Skeletal muscle cell (primary cell): ENCODE measurements around the gene PSMD8.
"Not testable (repeated sequence)": the region's sequence is repeated elsewhere in the genome, so short reads cannot be mapped to it uniquely, and the experiment has no call there.

Experiments
- DNase-seq: peaks from one replicate; pipeline ENCODE4 v3.0.0-alpha.2; 2010; ENCODE audit warnings: low read depth
- H3K4me3 ChIP-seq: 2 replicates; pipeline ENCODE4 v1.5.1; 2011; ENCODE audit warnings: low read depth, mild to moderate bottlenecking, control low read depth, low read length, moderate library complexity

PSMD8 gene

GRCh38 chr19:38360839-38361631, 13.3 kb upstream of the PSMD8 start:
- no peak for DNase-seq
- peak overlapping the region; percentile 62 for H3K4me3 ChIP-seq

DNA sequence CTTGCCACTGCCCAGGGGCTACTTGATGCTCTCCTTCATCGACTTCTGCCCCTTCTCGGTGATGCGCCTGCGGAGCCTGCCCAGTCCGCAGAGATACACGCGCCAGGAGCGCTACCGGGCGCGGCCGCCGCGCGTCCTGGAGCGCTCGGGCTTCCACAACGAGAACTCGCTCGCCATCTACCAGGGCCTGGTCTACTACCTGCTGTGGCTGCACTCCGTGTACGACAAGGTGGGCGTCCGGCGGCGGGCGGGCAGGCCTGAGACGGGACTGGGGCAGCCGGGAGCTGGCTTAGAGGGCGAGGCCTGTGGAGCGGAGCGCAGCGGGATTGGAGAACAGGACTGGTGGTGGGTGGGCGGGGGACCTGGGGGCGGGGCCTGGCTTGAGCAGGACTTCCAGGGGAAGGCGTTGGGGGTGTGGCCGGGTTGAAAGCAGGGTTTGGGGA, 12.7 kb upstream of the PSMD8 start:
- no peak for DNase-seq
- H3K4me3 ChIP-seq, result peak overlapping the region; percentile 62

GRCh38 chr19:38362076-38362945, 12.1 kb upstream of the PSMD8 start:
- H3K4me3 ChIP-seq, result peak overlapping the region; percentile 62
- no peak for DNase-seq

DNA sequence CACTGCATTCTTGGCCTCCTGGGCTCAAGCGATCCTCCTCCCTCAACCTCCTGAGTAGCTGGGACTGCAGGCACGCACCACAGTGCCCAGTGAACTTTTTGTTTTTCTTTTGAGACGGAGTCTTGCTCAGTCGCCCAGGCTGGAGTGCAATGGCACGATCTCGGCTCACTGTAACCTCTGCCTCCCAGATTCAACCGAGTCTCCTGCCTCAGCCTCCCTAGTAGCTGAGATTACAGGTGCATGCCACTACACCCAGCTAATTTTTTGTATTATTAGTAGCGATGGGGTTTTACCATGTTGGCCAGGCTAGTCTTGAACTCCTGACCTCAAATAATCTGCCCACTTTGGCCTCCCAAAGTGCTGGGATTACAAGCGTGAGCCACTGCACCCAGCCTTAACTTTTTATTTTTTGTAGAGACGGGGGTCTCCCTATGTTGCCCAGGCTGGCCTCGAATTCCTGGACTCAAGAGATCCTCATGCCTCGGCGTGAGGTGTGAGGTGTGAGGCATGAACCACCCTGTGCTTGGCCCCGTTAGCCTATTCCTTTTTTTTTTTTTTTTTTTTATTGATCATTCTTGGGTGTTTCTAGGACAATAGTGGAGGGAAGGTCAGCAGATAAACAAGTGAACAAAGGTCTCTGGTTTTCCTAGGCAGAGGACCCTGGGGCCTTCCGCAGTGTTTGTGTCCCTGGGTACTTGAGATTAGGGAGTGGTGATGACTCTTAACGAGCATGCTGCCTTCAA, 11.3 kb upstream of the PSMD8 start:
- peak overlapping the region; percentile 62 for H3K4me3 ChIP-seq
- not testable (repeated sequence) for DNase-seq

- DNase-seq, result no peak
- no peak overlapping the region for H3K4me3 ChIP-seq
These were observed 7.3 kb upstream of the PSMD8 start for GRCh38 chr19:38367041-38367440.

- DNase-seq, result no peak
- H3K4me3 ChIP-seq, result no peak overlapping the region
These were observed 4.8 kb upstream of the PSMD8 start for GRCh38 chr19:38369584-38369983.

DNA sequence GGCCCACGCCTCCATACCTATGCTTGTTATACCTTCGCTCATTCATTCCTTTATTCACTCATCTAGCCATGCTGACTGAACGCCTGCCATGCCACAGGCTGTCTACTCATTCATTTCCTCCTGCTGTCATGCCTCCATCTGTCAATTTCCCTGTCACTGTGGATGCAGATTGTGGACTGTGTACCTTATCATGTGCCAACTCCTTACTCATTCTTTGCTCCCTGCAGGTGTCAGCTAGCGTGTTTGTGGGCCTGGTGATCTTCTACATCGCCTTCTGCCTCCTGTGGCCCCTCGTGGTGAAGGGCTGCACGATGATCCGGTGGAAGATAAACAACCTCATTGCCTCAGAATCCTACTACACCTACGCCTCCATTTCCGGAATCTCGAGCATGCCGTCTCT, 4.1 kb upstream of the PSMD8 start:
- H3K4me3 ChIP-seq, result no peak overlapping the region
- DNase-seq, result no peak

DNA sequence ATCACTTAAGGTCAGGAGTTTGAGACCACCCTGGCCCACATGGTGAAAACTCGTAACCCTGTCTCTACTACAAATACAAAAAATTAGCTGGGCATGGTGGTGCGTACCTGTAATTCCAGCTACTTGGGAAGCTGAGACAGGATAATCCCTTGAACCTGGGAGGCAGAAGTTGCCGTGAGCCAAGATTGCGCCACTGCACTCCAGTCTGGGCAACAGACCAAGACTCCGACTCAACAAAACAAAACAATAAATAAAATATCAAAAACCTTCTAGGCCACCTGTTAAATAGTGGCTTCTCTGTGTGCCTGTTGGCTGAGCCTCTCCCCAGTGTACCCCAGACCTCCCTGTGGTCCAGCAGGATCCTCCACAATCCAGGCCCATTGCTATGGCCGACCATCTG, 3.3 kb upstream of the PSMD8 start:
- DNase-seq, result no peak
- no peak overlapping the region for H3K4me3 ChIP-seq

GRCh38 chr19:38373907-38374331, 452 bp upstream of the PSMD8 start:
- H3K4me3 ChIP-seq, result peak overlapping the region; percentile 93

DNA sequence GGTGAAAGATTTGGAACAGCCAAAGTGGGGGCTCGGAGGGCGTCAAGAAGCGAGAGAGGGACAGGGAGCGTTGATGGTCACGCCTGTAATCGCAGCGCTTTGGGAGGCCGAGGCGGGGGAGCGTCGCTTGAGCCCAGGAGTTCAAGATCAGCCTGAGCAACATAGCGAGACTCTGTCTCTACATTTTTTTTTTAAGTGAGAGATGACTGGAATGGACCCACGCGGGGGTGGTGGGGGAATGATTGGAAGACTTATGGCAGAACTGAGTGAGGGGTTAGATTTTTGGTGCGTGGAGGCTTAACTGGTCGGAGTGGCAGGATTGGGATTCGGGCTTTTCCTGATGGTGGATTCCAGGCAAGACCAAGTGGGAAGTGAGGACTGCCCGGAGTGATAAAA, 725 bp downstream of the PSMD8 start:
- no peak for DNase-seq
- H3K4me3 ChIP-seq, result peak overlapping the region; percentile 93

More at GRCh38 chr19:38373907-38374331, 452 bp upstream of the PSMD8 start:
- DNase-seq, result no peak

DNA sequence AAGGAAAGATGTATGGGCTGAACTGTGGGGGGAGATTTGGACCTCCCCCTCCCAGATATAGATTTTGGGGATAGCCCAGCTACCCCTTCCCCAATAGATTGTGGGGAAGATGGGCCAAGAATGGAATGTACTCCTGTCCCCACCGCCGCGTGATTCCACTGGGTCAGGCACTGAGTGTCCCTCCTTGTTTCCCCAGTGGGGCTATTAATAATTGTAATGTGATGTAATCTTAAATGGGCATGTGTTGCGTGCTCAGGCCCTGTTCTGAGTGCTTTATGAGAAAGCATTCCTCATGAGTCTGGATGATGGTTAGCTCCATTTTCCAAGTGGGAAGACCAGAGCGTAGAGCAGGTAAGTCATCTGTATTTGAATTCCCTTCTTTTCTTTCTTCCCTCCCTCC, 1.4 kb downstream of the PSMD8 start:
- peak overlapping the region; percentile 93 for H3K4me3 ChIP-seq
- no peak for DNase-seq

DNA sequence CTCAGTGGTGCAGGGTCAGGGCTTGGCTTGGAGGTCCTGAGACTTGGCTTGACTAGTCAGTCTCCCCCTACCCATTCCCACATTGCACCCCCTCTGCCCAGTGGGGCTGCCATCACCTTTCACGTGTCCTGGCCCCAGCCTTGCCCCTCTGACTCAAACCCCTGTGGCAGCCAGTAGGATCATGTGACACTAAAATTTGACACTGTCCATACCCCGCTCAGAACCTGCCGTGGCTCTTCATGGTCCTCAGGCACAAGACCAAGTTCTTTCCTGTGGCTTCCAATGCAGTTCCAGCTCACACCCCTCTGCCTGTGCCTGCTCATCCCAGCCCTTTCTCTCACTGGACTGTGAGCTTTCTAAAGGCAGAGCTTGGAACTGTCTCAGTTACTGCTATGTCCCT, 2.2 kb downstream of the PSMD8 start:
- peak overlapping the region; percentile 93 for H3K4me3 ChIP-seq
- DNase-seq, result no peak

DNA sequence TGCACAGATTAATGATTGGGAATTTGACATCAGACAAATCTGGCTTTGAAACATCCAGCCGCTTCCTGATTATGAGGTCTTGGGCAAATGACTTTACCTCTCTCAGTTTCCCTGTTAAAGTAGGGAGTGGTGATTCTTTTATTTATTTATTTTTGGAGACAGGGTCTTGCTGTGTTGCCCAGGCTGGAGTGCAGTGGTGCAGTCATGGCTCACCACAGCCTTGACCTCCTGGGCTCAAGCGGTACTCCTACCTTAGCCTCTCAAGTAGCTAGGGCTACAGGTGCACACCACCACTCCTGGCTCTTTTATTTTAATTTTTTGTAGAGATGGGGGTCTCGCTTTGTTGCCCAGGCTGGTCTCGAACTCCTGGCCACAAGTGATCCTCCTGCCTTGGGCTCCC, 2.7 kb downstream of the PSMD8 start:
- no peak for DNase-seq
- H3K4me3 ChIP-seq, result no peak overlapping the region

- no peak overlapping the region for H3K4me3 ChIP-seq
- DNase-seq, result no peak
These were observed 4.5 kb downstream of the PSMD8 start for GRCh38 chr19:38378866-38379265.

DNA sequence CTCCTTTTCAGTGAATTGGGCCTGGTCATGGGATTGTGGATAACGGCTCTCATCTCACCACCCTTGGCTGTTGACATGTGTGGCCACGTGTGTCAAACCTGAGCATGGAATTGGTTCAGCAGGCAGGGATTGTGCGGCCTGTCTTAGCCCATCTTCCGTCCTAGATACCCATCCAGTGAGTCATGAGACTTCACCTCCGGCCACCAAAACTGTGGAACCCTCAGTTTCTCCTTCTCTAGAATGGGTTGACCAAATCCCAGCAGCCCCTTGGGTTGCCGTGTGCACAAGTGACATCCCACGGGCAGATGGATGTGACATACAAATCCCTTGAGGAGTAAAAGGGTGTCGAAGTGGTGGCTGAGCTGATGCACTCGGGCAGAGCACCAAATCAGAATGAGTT, 6.8 kb downstream of the PSMD8 start:
- no peak for DNase-seq
- H3K4me3 ChIP-seq, result no peak overlapping the region

DNA sequence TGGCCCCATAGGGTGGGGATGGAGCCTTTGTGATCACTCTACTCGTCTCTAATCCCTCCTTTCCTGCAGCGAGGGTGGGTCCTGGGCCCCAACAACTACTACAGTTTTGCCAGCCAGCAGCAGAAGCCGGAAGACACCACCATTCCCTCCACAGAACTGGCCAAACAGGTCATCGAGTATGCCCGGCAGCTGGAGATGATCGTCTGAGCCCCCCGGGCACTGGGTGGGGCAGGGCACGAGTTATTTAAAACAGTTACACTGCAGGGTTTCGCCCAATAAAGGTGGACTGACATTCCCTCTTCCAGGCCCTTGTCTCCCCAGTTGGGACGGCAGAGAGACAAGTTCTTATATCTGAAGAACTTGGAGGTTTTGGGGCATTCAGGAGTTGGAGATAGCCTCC, 8.8 kb downstream of the PSMD8 start:
- DNase-seq, result no peak
- H3K4me3 ChIP-seq, result no peak overlapping the region

GRCh38 chr19:38383743-38384142, 9.4 kb downstream of the PSMD8 start:
- no peak for DNase-seq
- H3K4me3 ChIP-seq, result no peak overlapping the region

GRCh38 chr19:38384209-38385027, 10.0 kb downstream of the PSMD8 start:
- no peak overlapping the region for H3K4me3 ChIP-seq
- DNase-seq, result no peak
